ENCODE results near the gene ACBD4. TPM values are rescaled to one million over a fixed set of nuclear protein-coding genes. Genes with fewer than 3 reads are reported as not detected.

The ACBD4 gene
- total and polyA plus RNA-seq, 2 of the 13 experiments (the other 11 are each of a cell fraction or from before 2014, with no cell fraction given): 16.1 to 26.9 TPM

- Histone ChIP-seq H3K27ac (ENCODE audit: extremely low read length, insufficient read depth, low read length) (no peak overlapping the region), H4K20me1 (ENCODE audit: insufficient read depth, low read length) (no peaks in the 10 kb centered on the region), H3K9ac (ENCODE audit: insufficient read depth, low read depth, low read length) (no peak overlapping the region), H3K9me3 (ENCODE audit: low read length) (no peaks in the 10 kb centered on the region), H3K4me3 (replicated peaks in 1 of 3; ENCODE audit: insufficient read depth in 1 of 3, low read depth in 2 of 3, low read length in 3 of 3) (no peak overlapping the region), H2AFZ (ENCODE audit: low read length) (no peak overlapping the region), H3K27me3 (ENCODE audit: control insufficient read depth in 1 of 2, insufficient read depth in 2 of 2, low read length in 2 of 2) (no peaks in the 10 kb centered on the region), H3K79me2 (ENCODE audit: insufficient read depth, low read length) (no peaks in the 10 kb centered on the region), H3K4me2 (ENCODE audit: low read depth, low read length) (no peak overlapping the region), H3K4me1 (ENCODE audit: insufficient read depth, low read length) (peaks cover 56% of the 10 kb centered on the region), H3K36me3 (replicated peaks in 1 of 2; ENCODE audit: control insufficient read depth in 1 of 2, insufficient read depth in 2 of 2, low read length in 2 of 2) (peaks cover under 1 to 2% of the 10 kb centered on the region in 2 experiments; a peak in 2 of 5 replicates)
- ATAC-seq: peak; percentile 51
- intact Hi-C loops (cut with micrococcal nuclease; ENCODE audit: unreplicated experiment) (no loop called here), in situ Hi-C loops (cut with HindIII; ENCODE audit: extremely low pct_ligation_motif_present, low pct_unique_long_range_greater_than_20kb) (no loop called here)
- peak; percentile 44 for DNase-seq (ENCODE audit: low spot score)
- BruUV-seq (replicated peaks): no TSS peak
- WGBS (ENCODE audit: low lambda C conversion rate): 9% methylated on average over 9 of the region's 9 CpGs
- peak; percentile 12 for FAIRE-seq
- CTCF ChIA-PET (ENCODE audit: low intra/inter-chr PET ratio, low total read pairs): interaction anchor here (1.4 kb wide), 1 partner anchor 22 kb away, joined by 3 read pairs; the partner anchor contains the start of gene ACBD4
- POLR2A ChIA-PET: interaction anchor here (1.5 kb wide), 1 partner anchor 11 kb away, joined by 3 read pairs; no protein-coding TSS in a partner anchor
- TF ChIP-seq BORCS8-MEF2B (CRISPR knock-in tag; IDR thresholded peaks at IDR 0.05) (peak; percentile 27; the same call in 1 of the 2 replicates), ZNF672 (CRISPR knock-in tag; IDR thresholded peaks at IDR 0.05) (no peak), GATAD2A (CRISPR knock-in tag; IDR thresholded peaks at IDR 0.05) (peak; percentile 55; the same call in 1 of the 2 replicates), TEAD3 (CRISPR knock-in tag; optimal IDR thresholded peaks at IDR 0.05; ENCODE audit: borderline replicate concordance) (peak; percentile 50), ZBTB7B (CRISPR knock-in tag; IDR thresholded peaks at IDR 0.05) (peak; percentile 62; the same call in 1 of the 2 replicates), HNF4G (IDR thresholded peaks at IDR 0.05; ENCODE audit: borderline replicate concordance, low read depth, low read length) (peak; percentile 66; the same call in 1 of the 2 replicates), HNF4G (CRISPR knock-in tag; IDR thresholded peaks at IDR 0.05; ENCODE audit: borderline replicate concordance, low read depth) (no peak), ETV5 (CRISPR knock-in tag; IDR thresholded peaks at IDR 0.05; ENCODE audit: borderline replicate concordance) (0 out of 2 replicates have a peak, but pooled peaks have one; percentile 11), BRCA1 (CRISPR knock-in tag; IDR thresholded peaks at IDR 0.05) (no peak), SKI (IDR thresholded peaks at IDR 0.05; ENCODE audit: partially characterized antibody) (peak; percentile 81), XBP1 (CRISPR knock-in tag; IDR thresholded peaks at IDR 0.05) (no peak), SMARCE1 (IDR thresholded peaks at IDR 0.05; ENCODE audit: borderline replicate concordance) (no peak), ZNF362 (CRISPR knock-in tag; IDR thresholded peaks at IDR 0.05; ENCODE audit: borderline replicate concordance) (no peak), ZFY (CRISPR knock-in tag; IDR thresholded peaks at IDR 0.05) (peak; percentile 44; the same call in 1 of the 2 replicates), EP300 (IDR thresholded peaks at IDR 0.05; ENCODE audit: low read depth in 2 of 2, low read length in 2 of 2) (no peak), EP300 (CRISPR knock-in tag; IDR thresholded peaks at IDR 0.05; ENCODE audit: borderline replicate concordance) (0 out of 2 replicates have a peak, but pooled peaks have one; percentile 44), HDAC2 (CRISPR knock-in tag; IDR thresholded peaks at IDR 0.05) (peak; percentile 55; the same call in 1 of the 2 replicates), FOXO1 (CRISPR knock-in tag; IDR thresholded peaks at IDR 0.05) (no peak), ATAD3A (CRISPR knock-in tag; IDR thresholded peaks at IDR 0.05) (no peak)
- TF ChIP-seq, protein P1, sequence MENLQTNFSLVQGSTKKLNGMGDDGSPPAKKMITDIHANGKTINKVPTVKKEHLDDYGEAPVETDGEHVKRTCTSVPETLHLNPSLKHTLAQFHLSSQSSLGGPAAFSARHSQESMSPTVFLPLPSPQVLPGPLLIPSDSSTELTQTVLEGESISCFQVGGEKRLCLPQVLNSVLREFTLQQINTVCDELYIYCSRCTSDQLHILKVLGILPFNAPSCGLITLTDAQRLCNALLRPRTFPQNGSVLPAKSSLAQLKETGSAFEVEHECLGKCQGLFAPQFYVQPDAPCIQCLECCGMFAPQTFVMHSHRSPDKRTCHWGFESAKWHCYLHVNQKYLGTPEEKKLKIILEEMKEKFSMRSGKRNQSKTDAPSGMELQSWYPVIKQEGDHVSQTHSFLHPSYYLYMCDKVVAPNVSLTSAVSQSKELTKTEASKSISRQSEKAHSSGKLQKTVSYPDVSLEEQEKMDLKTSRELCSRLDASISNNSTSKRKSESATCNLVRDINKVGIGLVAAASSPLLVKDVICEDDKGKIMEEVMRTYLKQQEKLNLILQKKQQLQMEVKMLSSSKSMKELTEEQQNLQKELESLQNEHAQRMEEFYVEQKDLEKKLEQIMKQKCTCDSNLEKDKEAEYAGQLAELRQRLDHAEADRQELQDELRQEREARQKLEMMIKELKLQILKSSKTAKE (CRISPR knock-in tag; IDR thresholded peaks at IDR 0.05; ENCODE audit: borderline replicate concordance): peak; percentile 21; the same call in 1 of the 2 replicates
- TF ChIP-seq, protein P2, sequence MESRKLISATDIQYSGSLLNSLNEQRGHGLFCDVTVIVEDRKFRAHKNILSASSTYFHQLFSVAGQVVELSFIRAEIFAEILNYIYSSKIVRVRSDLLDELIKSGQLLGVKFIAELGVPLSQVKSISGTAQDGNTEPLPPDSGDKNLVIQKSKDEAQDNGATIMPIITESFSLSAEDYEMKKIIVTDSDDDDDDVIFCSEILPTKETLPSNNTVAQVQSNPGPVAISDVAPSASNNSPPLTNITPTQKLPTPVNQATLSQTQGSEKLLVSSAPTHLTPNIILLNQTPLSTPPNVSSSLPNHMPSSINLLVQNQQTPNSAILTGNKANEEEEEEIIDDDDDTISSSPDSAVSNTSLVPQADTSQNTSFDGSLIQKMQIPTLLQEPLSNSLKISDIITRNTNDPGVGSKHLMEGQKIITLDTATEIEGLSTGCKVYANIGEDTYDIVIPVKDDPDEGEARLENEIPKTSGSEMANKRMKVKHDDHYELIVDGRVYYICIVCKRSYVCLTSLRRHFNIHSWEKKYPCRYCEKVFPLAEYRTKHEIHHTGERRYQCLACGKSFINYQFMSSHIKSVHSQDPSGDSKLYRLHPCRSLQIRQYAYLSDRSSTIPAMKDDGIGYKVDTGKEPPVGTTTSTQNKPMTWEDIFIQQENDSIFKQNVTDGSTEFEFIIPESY (CRISPR knock-in tag; IDR thresholded peaks at IDR 0.05): peak; percentile 43; the same call in 1 of the 2 replicates
These were observed 22.1 kb upstream of the ACBD4 start for GRCh38 chr17:45113424-45113754.
